Esophagus muscularis mucosa (tissue), 3 donors: ENCODE results near the gene KLF16.

Experiments used
- POLR2A ChIP-seq: fragments of 450-650 bp; IDR thresholded peaks from one replicate; pipeline ENCODE4 v1.6.1; 2017; ENCODE audit warnings: antibody characterized with exemption, moderate library complexity, mild to moderate bottlenecking, low read depth
- TF ChIP-seq, protein P1 (sequence below), 3 experiments: fragments of 200-600 bp in 2 of 3; fragments of 450-650 bp in 1 of 3; sonication (generic) in 2 of 3; IDR thresholded peaks; one replicate each; pipeline ENCODE4 v1.5.1; 2017 to 2019; ENCODE audit warnings: antibody characterized with exemption in 3 of 3, mild to moderate bottlenecking in 2 of 3, moderate library complexity in 1 of 3

DNA sequence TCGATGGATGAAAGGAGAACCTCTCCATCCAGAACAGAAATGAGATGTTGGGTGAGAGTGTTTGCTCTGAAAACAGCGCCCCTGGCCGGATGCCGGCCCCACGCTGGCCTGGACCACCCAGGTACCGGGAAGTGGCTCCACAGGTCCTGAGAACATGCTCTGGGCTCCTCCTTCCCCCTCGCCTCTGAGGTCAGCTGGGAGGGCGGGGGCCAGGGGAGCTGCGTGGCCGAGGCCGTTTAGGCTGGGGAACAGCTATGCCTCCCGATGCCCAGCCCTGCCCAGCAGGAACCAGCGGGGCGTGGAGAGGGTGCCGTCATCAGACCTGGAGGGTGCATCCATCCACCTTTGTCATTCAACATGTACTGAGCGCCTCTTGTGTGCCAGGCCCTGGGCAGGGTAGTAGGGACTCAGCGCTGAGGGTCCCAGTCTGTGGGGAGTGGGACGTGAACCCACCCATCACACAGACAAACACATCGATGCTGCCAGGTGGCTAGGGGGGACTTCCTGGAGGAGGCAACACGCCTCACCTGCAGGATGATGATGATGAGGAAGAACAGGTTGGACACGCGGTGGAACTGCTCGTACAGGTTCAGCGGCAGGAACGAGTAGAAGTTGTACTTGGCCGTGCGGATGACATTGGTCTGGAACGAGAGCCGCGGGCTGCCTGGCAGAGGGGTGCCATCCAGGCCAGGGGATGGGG is 55.5 kb downstream of the KLF16 start:
- TF ChIP-seq, protein P1, sequence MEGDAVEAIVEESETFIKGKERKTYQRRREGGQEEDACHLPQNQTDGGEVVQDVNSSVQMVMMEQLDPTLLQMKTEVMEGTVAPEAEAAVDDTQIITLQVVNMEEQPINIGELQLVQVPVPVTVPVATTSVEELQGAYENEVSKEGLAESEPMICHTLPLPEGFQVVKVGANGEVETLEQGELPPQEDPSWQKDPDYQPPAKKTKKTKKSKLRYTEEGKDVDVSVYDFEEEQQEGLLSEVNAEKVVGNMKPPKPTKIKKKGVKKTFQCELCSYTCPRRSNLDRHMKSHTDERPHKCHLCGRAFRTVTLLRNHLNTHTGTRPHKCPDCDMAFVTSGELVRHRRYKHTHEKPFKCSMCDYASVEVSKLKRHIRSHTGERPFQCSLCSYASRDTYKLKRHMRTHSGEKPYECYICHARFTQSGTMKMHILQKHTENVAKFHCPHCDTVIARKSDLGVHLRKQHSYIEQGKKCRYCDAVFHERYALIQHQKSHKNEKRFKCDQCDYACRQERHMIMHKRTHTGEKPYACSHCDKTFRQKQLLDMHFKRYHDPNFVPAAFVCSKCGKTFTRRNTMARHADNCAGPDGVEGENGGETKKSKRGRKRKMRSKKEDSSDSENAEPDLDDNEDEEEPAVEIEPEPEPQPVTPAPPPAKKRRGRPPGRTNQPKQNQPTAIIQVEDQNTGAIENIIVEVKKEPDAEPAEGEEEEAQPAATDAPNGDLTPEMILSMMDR (IDR thresholded peaks at IDR 0.05) = no peak
- TF ChIP-seq POLR2A = no peak
